Measurements from ENCODE around the gene SHCBP1L.

SHCBP1L gene

DNA sequence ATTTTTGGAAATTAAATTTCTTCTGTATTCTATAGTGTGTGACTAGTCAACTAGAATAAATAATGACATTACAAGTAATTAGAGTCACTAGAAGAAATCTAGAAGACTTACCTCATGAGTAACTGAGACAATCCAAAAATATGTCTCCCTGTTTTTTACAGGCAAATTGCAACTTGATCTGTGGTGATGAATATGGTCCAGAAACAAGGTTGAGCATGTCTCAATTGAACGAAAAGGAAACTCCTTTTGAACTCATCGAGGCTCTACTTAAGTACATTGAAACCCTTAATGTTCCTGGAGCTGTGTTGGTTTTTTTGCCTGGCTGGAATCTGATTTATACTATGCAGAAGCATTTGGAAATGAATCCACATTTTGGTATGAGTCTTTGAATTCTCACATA, 77.1 kb downstream of the SHCBP1L start:
- no peak for TF ChIP-seq POLR2AphosphoS5 (IDR thresholded peaks at IDR 0.05; ENCODE audit: borderline replicate concordance, low read depth, low read length)
- TF ChIP-seq EZH2 (IDR thresholded peaks at IDR 0.05) = no peak
- no peak for TF ChIP-seq FOXP2 (optimal IDR thresholded peaks at IDR 0.05; ENCODE audit: control extremely low read depth, extremely low read length, insufficient read depth)
- Histone ChIP-seq H3K36me3 (ENCODE audit: insufficient read depth, low read length) (peaks cover 100% of the 10 kb centered on the region), H3K9ac (ENCODE audit: insufficient read length) (no peak overlapping the region), H3K9me3 (ENCODE audit: low read depth, low read length) (no peaks in the 10 kb centered on the region), H3K27ac (no peak overlapping the region), H3K4me3 (no peak overlapping the region)
- DNase-seq (ENCODE audit: low read depth, low spot score) = no peak

DNA sequence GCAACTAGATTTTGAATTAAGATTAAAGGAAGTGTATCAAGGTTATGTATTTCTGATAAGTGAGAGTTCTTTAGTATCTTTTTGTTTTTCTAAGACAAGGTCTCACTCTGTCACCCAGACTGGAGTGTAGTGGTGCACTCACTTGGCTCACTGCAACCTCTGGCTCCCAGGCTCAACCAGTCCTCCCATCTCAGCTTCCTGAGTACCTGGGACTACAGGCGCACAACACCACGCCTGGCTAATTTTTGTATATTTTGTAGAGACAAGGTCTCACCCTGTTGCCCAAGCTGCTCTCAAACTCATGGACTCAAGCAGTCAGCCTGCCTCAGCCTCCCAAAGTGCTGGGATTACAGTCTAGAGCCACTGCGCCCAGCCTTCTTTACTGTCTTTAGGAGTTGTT, 80.1 kb downstream of the SHCBP1L start:
- peaks cover 99% of the 10 kb centered on the region for H3K36me3 ChIP-seq (ENCODE audit: insufficient read depth, low read length)
- H3K27ac ChIP-seq = peak overlapping the region; percentile 11; the same call in 1 of the 2 replicates
- TF ChIP-seq FOXP2 (optimal IDR thresholded peaks at IDR 0.05; ENCODE audit: control extremely low read depth, extremely low read length, insufficient read depth) (no peak), EZH2 (IDR thresholded peaks at IDR 0.05) (no peak)
- no peak overlapping the region for H3K9ac ChIP-seq (ENCODE audit: insufficient read length)
- no peaks in the 10 kb centered on the region for H3K9me3 ChIP-seq (ENCODE audit: low read depth, low read length)
- H3K4me3 ChIP-seq = no peak overlapping the region
- no peak for DNase-seq (ENCODE audit: low read depth, low spot score)

DNA sequence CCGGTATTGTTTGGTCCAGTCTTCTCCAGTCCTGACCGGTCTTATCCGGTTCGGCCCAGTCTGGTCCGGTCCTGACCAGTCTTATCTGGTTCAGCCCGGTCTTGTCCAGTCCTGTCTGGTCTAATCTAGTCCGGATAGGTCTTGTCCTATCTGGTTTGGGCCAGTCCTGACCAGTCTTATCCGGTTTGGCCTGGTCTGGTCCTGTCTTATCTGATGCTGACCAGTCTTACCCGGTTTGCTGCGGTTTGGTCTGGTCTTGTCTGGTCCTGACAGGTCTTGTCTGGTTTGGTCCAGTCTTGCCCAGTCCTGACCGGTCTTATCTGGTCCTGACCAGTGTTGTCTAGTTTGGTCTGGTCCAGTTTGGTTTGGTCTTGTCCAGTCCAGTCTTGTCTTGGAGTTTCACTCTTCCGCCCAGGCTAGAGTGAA, 83.7 kb downstream of the SHCBP1L start:
- peaks cover 99% of the 10 kb centered on the region for H3K36me3 ChIP-seq (ENCODE audit: insufficient read depth, low read length)
- no peak overlapping the region for H3K9ac ChIP-seq (ENCODE audit: insufficient read length)
- no peak overlapping the region for H3K27ac ChIP-seq
- DNase-seq (ENCODE audit: low read depth, low spot score) = no peak
- no peaks in the 10 kb centered on the region for H3K9me3 ChIP-seq (ENCODE audit: low read depth, low read length)
- TF ChIP-seq FOXP2 (optimal IDR thresholded peaks at IDR 0.05; ENCODE audit: control extremely low read depth, extremely low read length, insufficient read depth) (no peak), POLR2AphosphoS5 (IDR thresholded peaks at IDR 0.05; ENCODE audit: borderline replicate concordance, low read depth, low read length) (no peak), EZH2 (IDR thresholded peaks at IDR 0.05) (no peak)
- H3K4me3 ChIP-seq = no peak overlapping the region

DNA sequence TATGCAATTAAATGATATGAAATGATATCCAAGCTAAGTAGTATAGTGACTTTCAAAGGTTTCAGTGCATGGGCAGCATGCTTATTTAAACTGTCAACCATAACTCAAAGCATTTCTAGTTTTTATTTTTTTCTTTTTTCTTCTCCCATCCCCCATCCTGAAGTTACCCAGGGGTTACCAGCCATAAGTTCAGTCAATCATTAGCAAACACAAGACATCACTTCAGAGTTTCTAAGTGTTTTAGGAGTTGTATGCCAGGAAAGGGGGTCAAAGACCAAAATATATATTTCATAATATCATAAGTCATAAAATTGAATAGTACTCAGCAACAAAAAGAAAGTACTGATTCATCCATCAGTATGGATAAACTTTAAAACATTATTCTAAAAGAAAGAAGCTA, 85.1 kb downstream of the SHCBP1L start:
- H3K9me3 ChIP-seq (ENCODE audit: low read depth, low read length) = no peaks in the 10 kb centered on the region
- H3K9ac ChIP-seq (ENCODE audit: insufficient read length) = no peak overlapping the region
- H3K27ac ChIP-seq = no peak overlapping the region
- no peak for DNase-seq (ENCODE audit: low read depth, low spot score)
- H3K4me3 ChIP-seq = no peak overlapping the region
- TF ChIP-seq FOXP2 (optimal IDR thresholded peaks at IDR 0.05; ENCODE audit: control extremely low read depth, extremely low read length, insufficient read depth) (no peak), POLR2AphosphoS5 (IDR thresholded peaks at IDR 0.05; ENCODE audit: borderline replicate concordance, low read depth, low read length) (no peak), EZH2 (IDR thresholded peaks at IDR 0.05) (no peak)
- H3K36me3 ChIP-seq (ENCODE audit: insufficient read depth, low read length) = peaks cover 99% of the 10 kb centered on the region

DNA sequence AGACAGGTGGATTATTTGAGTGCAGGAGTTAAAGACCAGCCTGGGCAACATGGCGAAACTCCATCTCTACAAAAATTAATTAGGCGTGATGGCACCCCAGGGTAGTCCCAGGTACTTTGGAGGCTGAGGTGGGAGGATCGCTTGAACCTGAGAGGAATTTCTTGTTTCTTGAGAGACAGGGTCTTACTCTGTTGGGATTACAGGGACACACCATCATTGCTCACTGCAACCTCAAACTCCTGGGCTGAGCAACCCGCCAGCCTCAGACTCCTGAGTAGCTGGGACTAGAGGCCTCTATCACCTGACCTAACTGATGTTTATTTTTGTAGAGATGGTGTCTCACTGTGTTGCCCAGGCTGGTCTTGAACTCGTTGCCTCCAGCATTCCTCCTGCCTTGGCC, 89.0 kb downstream of the SHCBP1L start:
- H3K9ac ChIP-seq (ENCODE audit: insufficient read length) = no peak overlapping the region
- TF ChIP-seq EZH2 (IDR thresholded peaks at IDR 0.05) (no peak), FOXP2 (optimal IDR thresholded peaks at IDR 0.05; ENCODE audit: control extremely low read depth, extremely low read length, insufficient read depth) (no peak), POLR2AphosphoS5 (IDR thresholded peaks at IDR 0.05; ENCODE audit: borderline replicate concordance, low read depth, low read length) (no peak)
- no peaks in the 10 kb centered on the region; the same call in 1 of the 2 replicates for H3K9me3 ChIP-seq (ENCODE audit: low read depth, low read length)
- peaks cover 99% of the 10 kb centered on the region for H3K36me3 ChIP-seq (ENCODE audit: insufficient read depth, low read length)
- H3K27ac ChIP-seq = no peak overlapping the region
- DNase-seq (ENCODE audit: low read depth, low spot score) = no peak
- H3K4me3 ChIP-seq = no peak overlapping the region

DNA sequence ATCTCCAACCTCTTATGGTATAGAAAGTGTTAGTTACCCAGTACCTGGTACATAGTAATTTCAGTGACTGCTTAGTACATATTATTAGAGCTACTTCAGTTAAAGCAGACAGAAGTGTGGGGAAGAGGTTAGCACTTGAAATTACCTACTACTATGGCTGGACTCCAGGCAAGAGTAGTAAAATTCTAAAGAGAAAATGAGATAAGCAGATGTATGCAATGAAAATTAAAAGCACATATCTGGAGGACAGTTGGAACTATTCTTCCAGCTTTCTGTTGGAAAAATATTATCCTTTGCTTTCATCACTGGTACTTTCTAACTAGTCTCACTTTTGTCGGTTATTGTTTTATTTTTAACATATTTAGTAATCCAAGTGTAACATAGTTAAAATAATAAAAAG, 90.1 kb downstream of the SHCBP1L start:
- Histone ChIP-seq H3K36me3 (ENCODE audit: insufficient read depth, low read length) (peaks cover 99% of the 10 kb centered on the region), H3K4me3 (no peak overlapping the region), H3K27ac (peak overlapping the region; percentile 64; the same call in 1 of the 2 replicates), H3K9me3 (ENCODE audit: low read depth, low read length) (no peaks in the 10 kb centered on the region; the same call in 1 of the 2 replicates), H3K9ac (ENCODE audit: insufficient read length) (no peak overlapping the region)
- TF ChIP-seq EZH2 (IDR thresholded peaks at IDR 0.05) (no peak), FOXP2 (optimal IDR thresholded peaks at IDR 0.05; ENCODE audit: control extremely low read depth, extremely low read length, insufficient read depth) (no peak), POLR2AphosphoS5 (IDR thresholded peaks at IDR 0.05; ENCODE audit: borderline replicate concordance, low read depth, low read length) (no peak)
- no peak for DNase-seq (ENCODE audit: low read depth, low spot score)

DNA sequence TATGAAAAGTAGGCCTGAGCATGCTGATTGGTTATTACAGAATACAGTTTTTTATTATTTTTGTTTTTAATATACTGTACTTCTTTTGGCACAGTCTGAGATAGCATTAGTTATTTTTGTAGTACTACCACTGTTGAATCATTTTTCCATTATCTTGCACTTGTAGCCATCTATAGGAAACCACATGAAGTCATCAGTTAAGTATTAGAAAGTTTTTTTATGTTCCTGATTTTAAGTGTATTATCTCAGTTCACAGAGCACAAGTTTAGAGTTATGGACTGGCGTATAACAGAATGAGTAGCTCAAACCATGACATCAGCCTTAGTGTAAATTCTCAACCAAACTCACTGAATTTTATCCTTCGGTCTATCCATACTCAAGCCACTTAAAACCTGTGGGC, 91.0 kb downstream of the SHCBP1L start:
- H3K4me3 ChIP-seq = no peak overlapping the region
- no peaks in the 10 kb centered on the region; the same call in 1 of the 2 replicates for H3K9me3 ChIP-seq (ENCODE audit: low read depth, low read length)
- peak overlapping the region; percentile 64; the same call in 1 of the 2 replicates for H3K27ac ChIP-seq
- no peak overlapping the region for H3K9ac ChIP-seq (ENCODE audit: insufficient read length)
- peaks cover 99% of the 10 kb centered on the region for H3K36me3 ChIP-seq (ENCODE audit: insufficient read depth, low read length)
- no peak for DNase-seq (ENCODE audit: low read depth, low spot score)
- TF ChIP-seq FOXP2 (optimal IDR thresholded peaks at IDR 0.05; ENCODE audit: control extremely low read depth, extremely low read length, insufficient read depth) (no peak), POLR2AphosphoS5 (IDR thresholded peaks at IDR 0.05; ENCODE audit: borderline replicate concordance, low read depth, low read length) (no peak), EZH2 (IDR thresholded peaks at IDR 0.05) (no peak)

DNA sequence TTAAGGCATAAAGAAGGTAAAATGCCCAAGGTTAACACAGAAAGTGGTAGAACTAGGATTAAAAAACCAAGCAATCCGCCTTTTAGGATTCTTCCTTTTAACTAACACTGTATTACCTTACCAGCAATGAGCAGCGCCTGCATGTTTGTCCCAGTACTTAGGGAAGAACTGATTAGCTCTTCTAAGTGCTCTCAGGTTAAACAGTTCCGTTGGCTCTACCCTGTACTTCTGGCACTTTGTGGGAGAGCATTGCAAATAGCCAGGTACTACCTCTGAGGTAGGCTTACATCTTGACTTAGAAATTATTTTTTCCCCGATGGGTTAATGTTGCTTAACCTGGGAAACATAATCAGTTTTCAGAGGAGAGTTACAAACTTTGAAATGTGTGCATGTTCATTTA, 92.3 kb downstream of the SHCBP1L start:
- Histone ChIP-seq H3K36me3 (ENCODE audit: insufficient read depth, low read length) (peaks cover 99% of the 10 kb centered on the region), H3K27ac (no peak overlapping the region), H3K9me3 (ENCODE audit: low read depth, low read length) (no peaks in the 10 kb centered on the region; the same call in 1 of the 2 replicates), H3K4me3 (no peak overlapping the region), H3K9ac (ENCODE audit: insufficient read length) (no peak overlapping the region)
- no peak for DNase-seq (ENCODE audit: low read depth, low spot score)
- TF ChIP-seq POLR2AphosphoS5 (IDR thresholded peaks at IDR 0.05; ENCODE audit: borderline replicate concordance, low read depth, low read length) (no peak), EZH2 (IDR thresholded peaks at IDR 0.05) (no peak), FOXP2 (optimal IDR thresholded peaks at IDR 0.05; ENCODE audit: control extremely low read depth, extremely low read length, insufficient read depth) (no peak)

DNA sequence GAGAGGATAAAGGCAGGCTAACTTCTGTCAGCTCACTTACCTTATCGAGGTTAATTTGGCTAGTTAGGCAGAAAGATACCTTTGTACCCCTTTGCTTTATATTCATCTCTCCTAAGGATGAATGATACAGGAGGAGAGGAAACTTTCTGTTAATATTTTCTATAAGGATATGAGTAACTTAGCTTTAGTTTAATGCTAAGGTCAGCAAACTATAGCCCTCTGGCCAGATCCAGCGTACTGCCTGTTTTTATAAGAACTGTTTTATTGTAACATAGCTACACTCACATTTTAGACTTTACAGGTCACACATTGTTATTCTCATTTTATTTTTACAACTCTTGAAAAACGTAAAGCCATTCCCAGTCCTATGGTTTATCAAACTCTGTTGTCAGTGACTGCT, 95.8 kb downstream of the SHCBP1L start:
- no peak overlapping the region for H3K9ac ChIP-seq (ENCODE audit: insufficient read length)
- no peak for DNase-seq (ENCODE audit: low read depth, low spot score)
- H3K4me3 ChIP-seq = no peak overlapping the region
- TF ChIP-seq EZH2 (IDR thresholded peaks at IDR 0.05) = no peak
- 0 out of 2 replicates have a peak, but pooled peaks have one; percentile 14 for TF ChIP-seq POLR2AphosphoS5 (IDR thresholded peaks at IDR 0.05; ENCODE audit: borderline replicate concordance, low read depth, low read length)
- no peak for TF ChIP-seq FOXP2 (optimal IDR thresholded peaks at IDR 0.05; ENCODE audit: control extremely low read depth, extremely low read length, insufficient read depth)
- H3K36me3 ChIP-seq (ENCODE audit: insufficient read depth, low read length) = peaks cover 99% of the 10 kb centered on the region
- no peak overlapping the region; the same call in 1 of the 2 replicates for H3K27ac ChIP-seq
- H3K9me3 ChIP-seq (ENCODE audit: low read depth, low read length) = no peaks in the 10 kb centered on the region
